Lower lobe of right lung (tissue), 2 donors: Measurements from ENCODE around the gene SLC25A24. TPM values are rescaled to one million over a fixed set of nuclear protein-coding genes. Genes with fewer than 3 reads are reported as not detected.
"Not testable (repeated sequence)": the region's sequence is repeated elsewhere in the genome, so short reads cannot be mapped to it uniquely, and the experiment has no call there.

ENCODE experiments used
- ATAC-seq, 2 donors: fragments of 200-7000 bp; cut with Tn5 transposase; one replicate each; pipeline ENCODE4 v1.9.1; 2020 to 2022; ENCODE audit warnings: mild to moderate bottlenecking in 2 of 2, moderate library complexity in 2 of 2
- DNase-seq: peaks from one replicate; pipeline ENCODE4 v3.0.0-alpha.2; 2020
- H3K27ac ChIP-seq: fragments of 200-600 bp; one replicate; pipeline ENCODE4 v1.8.0; 2022
- H3K27me3 ChIP-seq: fragments of 200-600 bp; one replicate; pipeline ENCODE4 v1.8.0; 2022; ENCODE audit warnings: low read depth
- H3K36me3 ChIP-seq: fragments of 200-600 bp; one replicate; pipeline ENCODE4 v1.8.0; 2022; ENCODE audit warnings: mild to moderate bottlenecking
- H3K4me1 ChIP-seq: fragments of 200-600 bp; one replicate; pipeline ENCODE4 v1.8.0; 2022
- H3K4me3 ChIP-seq: fragments of 200-600 bp; one replicate; pipeline ENCODE4 v1.8.0; 2022; ENCODE audit warnings: mild to moderate bottlenecking
- H3K9me3 ChIP-seq: fragments of 200-600 bp; one replicate; pipeline ENCODE4 v1.8.0; 2022
- intact Hi-C: fragments of 100-400 bp; cut with DNase I; formaldehyde crosslinking; loops from one replicate; pipeline ENCODE4 v1.11.0; 2022
- total RNA-seq: library from RNA; stranded (reverse); fragmentation: NEBNext Ultra II Directional; extraction: Animal tissue kit (Norgen Biotek cat#: 25700); gene quantifications from one replicate; pipeline ENCODE4 v1.2.1, GENCODE V29; 2021
- TF ChIP-seq, protein P1 (sequence below): fragments of 200-600 bp; IDR thresholded peaks from one replicate; pipeline ENCODE4 v1.8.0; 2022; ENCODE audit warnings: antibody characterized with exemption, mild to moderate bottlenecking
- donor health status: DM: no; HTN: yes; CAD: no; lungs with severe emphysema.

The SLC25A24 gene
- total RNA-seq, 1 donor from 2014 or later: 49.5 TPM

DNA sequence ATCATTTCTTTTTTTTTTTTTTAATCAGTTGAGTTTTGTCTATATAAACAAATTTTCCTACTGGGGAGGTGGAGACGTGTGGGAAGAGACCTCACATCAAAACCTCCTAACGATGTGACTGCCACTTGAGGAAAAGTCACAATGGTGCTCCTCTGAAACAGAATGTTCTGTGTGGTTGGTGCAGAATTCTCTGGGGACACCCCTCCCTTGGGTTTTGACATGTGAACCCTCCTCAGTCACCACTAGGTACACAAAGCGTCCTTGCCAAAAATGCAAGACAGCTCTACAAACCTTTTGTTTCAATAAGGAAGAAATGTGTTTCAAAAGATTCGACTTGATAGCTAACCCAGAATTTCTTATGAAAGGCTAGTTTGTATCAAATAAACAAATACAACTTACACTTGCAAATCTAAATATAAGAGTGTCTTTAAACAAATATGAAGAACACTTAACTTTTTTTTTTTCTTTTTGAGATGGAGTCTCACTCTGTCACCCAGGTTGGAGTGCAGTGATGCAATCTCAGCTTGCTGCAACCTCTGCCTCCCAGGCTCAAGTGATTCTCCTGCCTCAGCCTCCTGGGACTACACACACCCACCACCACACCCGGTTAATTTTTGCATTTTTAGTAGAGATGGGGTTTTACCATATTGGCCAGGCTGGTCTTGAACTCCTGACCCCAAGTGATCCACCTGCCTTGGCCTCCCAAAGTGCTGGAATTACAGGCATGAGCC is 9.3 kb downstream of the SLC25A24 start:
- peak; percentile 94 for ATAC-seq
- no peak overlapping the region for H3K4me3 ChIP-seq
- intact Hi-C loops: no loop called here
- no peaks in the 10 kb centered on the region for H3K9me3 ChIP-seq
- peaks cover 15% of the 10 kb centered on the region for H3K36me3 ChIP-seq
- no peaks in the 10 kb centered on the region for H3K27me3 ChIP-seq
- peak; percentile 51 for DNase-seq
- no peaks in the 10 kb centered on the region for H3K4me1 ChIP-seq
- H3K27ac ChIP-seq: no peak overlapping the region
- TF ChIP-seq, protein P1, sequence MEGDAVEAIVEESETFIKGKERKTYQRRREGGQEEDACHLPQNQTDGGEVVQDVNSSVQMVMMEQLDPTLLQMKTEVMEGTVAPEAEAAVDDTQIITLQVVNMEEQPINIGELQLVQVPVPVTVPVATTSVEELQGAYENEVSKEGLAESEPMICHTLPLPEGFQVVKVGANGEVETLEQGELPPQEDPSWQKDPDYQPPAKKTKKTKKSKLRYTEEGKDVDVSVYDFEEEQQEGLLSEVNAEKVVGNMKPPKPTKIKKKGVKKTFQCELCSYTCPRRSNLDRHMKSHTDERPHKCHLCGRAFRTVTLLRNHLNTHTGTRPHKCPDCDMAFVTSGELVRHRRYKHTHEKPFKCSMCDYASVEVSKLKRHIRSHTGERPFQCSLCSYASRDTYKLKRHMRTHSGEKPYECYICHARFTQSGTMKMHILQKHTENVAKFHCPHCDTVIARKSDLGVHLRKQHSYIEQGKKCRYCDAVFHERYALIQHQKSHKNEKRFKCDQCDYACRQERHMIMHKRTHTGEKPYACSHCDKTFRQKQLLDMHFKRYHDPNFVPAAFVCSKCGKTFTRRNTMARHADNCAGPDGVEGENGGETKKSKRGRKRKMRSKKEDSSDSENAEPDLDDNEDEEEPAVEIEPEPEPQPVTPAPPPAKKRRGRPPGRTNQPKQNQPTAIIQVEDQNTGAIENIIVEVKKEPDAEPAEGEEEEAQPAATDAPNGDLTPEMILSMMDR: no peak

DNA sequence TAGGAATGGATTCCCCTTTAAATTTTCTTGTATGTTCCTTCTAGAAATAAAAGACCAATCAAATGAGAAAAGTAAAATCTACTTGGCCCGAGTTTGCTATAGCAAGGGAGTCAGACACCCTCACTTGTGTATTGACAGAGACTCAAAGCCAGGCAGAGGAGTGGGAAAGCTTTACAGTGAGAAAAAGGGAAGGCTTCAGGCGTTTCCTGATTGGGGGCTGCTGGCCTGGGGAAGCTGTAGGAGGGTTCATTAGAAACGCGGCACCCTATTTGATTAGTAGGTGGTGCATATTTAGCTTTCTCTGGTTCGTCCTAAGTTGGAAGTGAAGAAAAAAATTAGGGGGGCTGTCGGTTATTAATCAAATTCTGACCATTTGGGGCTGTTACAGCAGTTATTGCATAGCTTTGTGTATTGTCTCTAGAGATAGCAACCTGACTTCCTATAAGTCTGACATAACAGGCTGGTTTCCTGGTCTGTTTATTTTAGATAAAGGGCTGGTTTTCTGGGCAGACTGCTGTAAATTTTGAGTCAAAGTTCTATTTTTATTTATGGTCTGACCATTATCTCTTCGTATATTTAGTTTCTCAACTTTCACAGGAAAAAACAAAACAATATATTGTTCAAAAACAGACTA is 10.0 kb downstream of the SLC25A24 start:
- intact Hi-C loops: no loop called here

DNA sequence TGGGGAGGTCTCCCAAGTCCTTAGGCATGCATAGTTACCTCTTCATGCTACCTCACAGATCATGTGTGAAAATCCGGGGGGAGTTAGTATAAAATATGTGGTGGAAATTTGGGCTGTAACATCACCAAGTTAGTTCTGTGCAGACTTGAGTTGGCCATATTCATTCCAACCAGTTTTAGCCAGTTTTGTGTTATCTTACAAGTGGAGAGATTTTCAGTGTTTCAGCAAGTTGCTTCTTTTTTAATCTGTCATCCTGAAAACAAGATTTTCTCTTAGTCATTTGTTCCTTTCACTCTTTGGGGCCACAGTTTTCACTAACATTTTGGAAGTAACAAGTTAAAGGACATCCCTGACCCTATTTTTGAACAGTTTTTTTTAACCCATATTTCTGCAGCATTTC is 11.3 kb downstream of the SLC25A24 start:
- TF ChIP-seq, protein P1: no peak

More for the DNA sequence above, 10.0 kb downstream of the SLC25A24 start:
- DNase-seq (no peak), ATAC-seq (no peak)
- H3K4me3 ChIP-seq: no peak overlapping the region
- no peak overlapping the region for H3K27ac ChIP-seq
- no peaks in the 10 kb centered on the region for H3K4me1 ChIP-seq
- TF ChIP-seq, protein P1: no peak
- H3K36me3 ChIP-seq: peaks cover 12% of the 10 kb centered on the region
- H3K27me3 ChIP-seq: no peaks in the 10 kb centered on the region
- no peaks in the 10 kb centered on the region for H3K9me3 ChIP-seq

DNA sequence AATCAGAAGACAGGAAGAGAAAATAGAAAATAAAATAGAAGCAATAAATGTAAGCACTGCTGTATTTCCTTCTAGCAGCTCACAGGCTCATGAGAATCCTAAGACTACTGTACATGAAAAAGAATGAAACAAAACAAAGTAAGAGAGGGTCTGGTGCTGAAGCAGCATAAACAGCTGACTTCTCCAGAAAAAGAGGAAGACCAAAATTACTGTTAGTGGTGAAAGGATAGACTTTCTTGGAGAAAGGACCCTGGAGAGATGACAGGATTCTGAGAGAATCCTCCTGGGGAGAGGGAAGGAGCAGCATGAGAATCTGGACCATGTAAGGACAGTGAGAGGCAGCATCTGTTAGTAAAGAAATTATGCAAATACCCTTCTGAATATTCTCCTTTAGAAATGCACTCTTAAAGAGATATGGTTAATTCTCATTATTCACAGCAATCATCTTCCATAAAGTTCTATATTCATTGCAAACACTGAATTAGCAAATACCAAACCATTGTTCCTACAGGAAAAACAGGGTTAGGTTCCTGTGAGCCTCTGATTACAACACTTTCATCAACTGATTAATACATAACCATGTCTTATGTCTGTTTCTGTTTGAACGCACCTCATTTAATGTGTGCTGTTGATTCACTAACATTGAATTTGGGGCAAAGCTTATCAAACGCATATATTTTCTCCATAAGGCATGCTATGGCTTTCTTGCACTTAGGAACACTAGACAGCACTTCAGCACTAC is 17.0 kb downstream of the SLC25A24 start:
- Histone ChIP-seq H3K4me1 (peaks cover 15% of the 10 kb centered on the region), H3K27me3 (no peaks in the 10 kb centered on the region), H3K4me3 (no peak overlapping the region), H3K9me3 (no peaks in the 10 kb centered on the region), H3K36me3 (peaks cover 69% of the 10 kb centered on the region), H3K27ac (no peak overlapping the region)
- intact Hi-C loops: no loop called here
- ATAC-seq (no peak), DNase-seq (no peak)
- TF ChIP-seq, protein P1: no peak

More for the DNA sequence above, 11.3 kb downstream of the SLC25A24 start:
- no peaks in the 10 kb centered on the region for H3K4me1 ChIP-seq
- no peaks in the 10 kb centered on the region for H3K9me3 ChIP-seq
- no peaks in the 10 kb centered on the region for H3K27me3 ChIP-seq
- peaks cover 19% of the 10 kb centered on the region for H3K36me3 ChIP-seq
- intact Hi-C loops: no loop called here
- H3K27ac ChIP-seq: no peak overlapping the region
- DNase-seq (no peak), ATAC-seq (no peak)
- H3K4me3 ChIP-seq: no peak overlapping the region

DNA sequence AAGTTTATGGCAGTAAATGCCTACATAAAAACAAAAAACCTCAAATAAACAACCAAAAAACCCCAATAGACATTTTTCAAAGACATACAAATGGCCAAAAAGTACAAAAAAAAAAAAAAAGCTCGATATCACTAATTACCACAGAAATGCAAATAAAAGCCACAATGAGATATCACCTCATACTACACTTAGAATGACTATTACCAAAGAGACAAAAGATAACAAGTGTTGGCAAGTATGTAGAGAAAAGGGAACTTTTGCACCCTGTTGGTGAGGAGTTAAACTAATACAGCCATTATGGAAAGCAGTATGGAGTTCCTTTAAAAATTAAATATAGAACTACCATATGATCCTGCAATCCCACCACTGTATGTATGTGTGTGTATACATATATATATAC is 21.1 kb downstream of the SLC25A24 start:
- TF ChIP-seq, protein P1: no peak

DNA sequence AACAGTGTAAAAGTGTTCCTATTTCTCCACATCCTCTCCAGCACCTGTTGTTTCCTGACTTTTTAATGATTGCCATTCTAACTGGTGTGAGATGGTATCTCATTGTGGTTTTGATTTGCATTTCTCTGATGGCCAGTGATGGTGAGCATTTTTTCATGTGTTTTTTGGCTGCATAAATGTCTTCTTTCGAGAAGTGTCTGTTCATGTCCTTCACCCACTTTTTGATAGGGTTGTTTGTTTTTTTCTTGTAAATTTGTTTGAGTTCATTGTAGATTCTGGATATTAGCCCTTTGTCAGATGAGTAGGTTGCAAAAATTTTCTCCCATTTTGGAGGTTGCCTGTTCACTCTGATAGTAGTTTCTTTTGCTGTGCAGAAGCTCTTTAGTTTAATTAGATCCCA is 37.7 kb downstream of the SLC25A24 start:
- ATAC-seq, H3K4me1 ChIP-seq, intact Hi-C loops, DNase-seq, H3K27ac ChIP-seq, H3K27me3 ChIP-seq, H3K9me3 ChIP-seq, H3K4me3 ChIP-seq: not testable (repeated sequence)
- H3K36me3 ChIP-seq: peaks cover 21% of the 10 kb centered on the region

More for the DNA sequence above, 21.1 kb downstream of the SLC25A24 start:
- ATAC-seq (no peak), DNase-seq (no peak)
- Histone ChIP-seq H3K4me3 (no peak overlapping the region), H3K27ac (no peak overlapping the region), H3K27me3 (no peaks in the 10 kb centered on the region), H3K36me3 (peaks cover 81% of the 10 kb centered on the region), H3K4me1 (peaks cover 15% of the 10 kb centered on the region), H3K9me3 (peaks cover 9% of the 10 kb centered on the region)
- intact Hi-C loops: no loop called here

DNA sequence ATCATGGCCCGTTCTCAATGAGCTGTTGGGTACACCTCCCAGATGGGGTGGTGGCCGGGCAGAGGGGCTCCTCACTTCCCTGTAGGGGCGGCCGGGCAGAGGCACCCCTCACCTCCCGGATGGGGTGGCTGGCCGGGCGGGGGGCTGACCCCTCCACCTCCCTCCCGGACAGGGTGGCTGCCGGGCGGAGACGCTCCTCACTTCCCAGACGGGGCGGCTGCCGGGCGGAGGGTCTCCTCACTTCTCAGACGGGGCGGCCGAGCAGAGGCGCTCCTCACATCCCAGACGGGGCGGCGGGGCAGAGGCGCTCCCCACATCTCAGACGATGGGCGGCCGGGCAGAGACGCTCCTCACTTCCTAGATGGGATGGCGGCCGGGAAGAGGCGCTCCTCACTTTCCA is 40.2 kb downstream of the SLC25A24 start:
- H3K4me1 ChIP-seq, intact Hi-C loops, ATAC-seq, H3K27me3 ChIP-seq, H3K9me3 ChIP-seq, H3K27ac ChIP-seq, DNase-seq, H3K4me3 ChIP-seq: not testable (repeated sequence)
- H3K36me3 ChIP-seq: peaks cover 43% of the 10 kb centered on the region
